ENCODE measurements around the gene TEX11.

DNA sequence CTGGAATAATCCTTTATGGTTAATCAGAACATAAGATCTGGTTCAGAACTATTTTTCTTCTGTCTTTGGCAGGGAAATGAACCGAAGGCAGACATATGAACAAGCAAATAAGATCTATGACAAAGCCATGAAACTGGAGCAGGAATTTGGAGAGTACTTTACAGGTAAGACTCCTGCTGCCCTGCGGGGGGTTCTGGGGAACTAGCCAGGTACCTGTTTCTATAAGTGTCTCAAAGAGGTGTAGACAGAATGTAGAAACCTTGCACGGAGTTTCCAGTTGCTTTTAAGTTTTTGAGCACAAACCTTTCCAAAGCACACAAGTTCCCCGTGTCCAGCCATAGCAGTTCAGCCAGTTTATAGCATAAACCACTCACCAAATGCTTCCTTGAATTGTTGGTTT lies 407.7 kb downstream of the TEX11 start:
- TF ChIP-seq, protein P1, sequence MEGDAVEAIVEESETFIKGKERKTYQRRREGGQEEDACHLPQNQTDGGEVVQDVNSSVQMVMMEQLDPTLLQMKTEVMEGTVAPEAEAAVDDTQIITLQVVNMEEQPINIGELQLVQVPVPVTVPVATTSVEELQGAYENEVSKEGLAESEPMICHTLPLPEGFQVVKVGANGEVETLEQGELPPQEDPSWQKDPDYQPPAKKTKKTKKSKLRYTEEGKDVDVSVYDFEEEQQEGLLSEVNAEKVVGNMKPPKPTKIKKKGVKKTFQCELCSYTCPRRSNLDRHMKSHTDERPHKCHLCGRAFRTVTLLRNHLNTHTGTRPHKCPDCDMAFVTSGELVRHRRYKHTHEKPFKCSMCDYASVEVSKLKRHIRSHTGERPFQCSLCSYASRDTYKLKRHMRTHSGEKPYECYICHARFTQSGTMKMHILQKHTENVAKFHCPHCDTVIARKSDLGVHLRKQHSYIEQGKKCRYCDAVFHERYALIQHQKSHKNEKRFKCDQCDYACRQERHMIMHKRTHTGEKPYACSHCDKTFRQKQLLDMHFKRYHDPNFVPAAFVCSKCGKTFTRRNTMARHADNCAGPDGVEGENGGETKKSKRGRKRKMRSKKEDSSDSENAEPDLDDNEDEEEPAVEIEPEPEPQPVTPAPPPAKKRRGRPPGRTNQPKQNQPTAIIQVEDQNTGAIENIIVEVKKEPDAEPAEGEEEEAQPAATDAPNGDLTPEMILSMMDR (IDR thresholded peaks at IDR 0.05): no peak
- TF ChIP-seq POLR2A (IDR thresholded peaks at IDR 0.05) (no peak), POLR2AphosphoS5 (IDR thresholded peaks at IDR 0.05; ENCODE audit: insufficient read depth in 1 of 2, low read depth in 1 of 2) (no peak)

Measured in vagina (tissue), 2 donors.